Activated CD4-positive, alpha-beta memory T cell treated with anti-CD3 and anti-CD28 coated beads for 36 hours (primary cell): ENCODE results near the gene MTA3. TPM values are rescaled to one million over a fixed set of nuclear protein-coding genes. Genes with fewer than 3 reads are reported as not detected.

ENCODE experiments used
- CTCF ChIA-PET: fragments of 350-600 bp; sonication (Branson Sonifier 250); formaldehyde crosslinking; loops from one replicate; lab custom pipeline; 2021; ENCODE audit warnings: antibody characterized with exemption, inconsistent platforms; lab: Charles Lee
- POLR2A ChIA-PET: fragments of 350-600 bp; sonication (Branson Sonifier 250); formaldehyde crosslinking; loops from one replicate; lab custom pipeline; 2021; ENCODE audit warnings: antibody characterized with exemption; lab: Charles Lee
- DNase-seq: peaks from one replicate; pipeline ENCODE4 v3.0.0-alpha.2; 2020
- H3K27ac Mint-ChIP-seq: one replicate; pipeline ENCODE4 v1.8.0; 2021; ENCODE audit warnings: mixed read lengths
- H3K27me3 Mint-ChIP-seq: one replicate; pipeline ENCODE4 v1.8.0; 2021; ENCODE audit warnings: mixed read lengths
- H3K36me3 Mint-ChIP-seq: one replicate; pipeline ENCODE4 v1.8.0; 2021; ENCODE audit warnings: mixed read lengths
- H3K4me1 Mint-ChIP-seq: one replicate; pipeline ENCODE4 v1.8.0; 2021; ENCODE audit warnings: low read depth, mixed read lengths
- H3K4me3 Mint-ChIP-seq: one replicate; pipeline ENCODE4 v1.8.0; 2021; ENCODE audit warnings: mild to moderate bottlenecking, mixed read lengths
- H3K9me3 Mint-ChIP-seq: one replicate; pipeline ENCODE4 v1.8.0; 2021; ENCODE audit warnings: mixed read lengths
- intact Hi-C: fragments of 100-400 bp; cut with micrococcal nuclease; formaldehyde crosslinking; loops from one replicate; pipeline ENCODE4 v1.15.1; 2023
- total RNA-seq, 2 experiments: library from RNA; stranded (reverse); gene quantifications; one replicate each; pipeline ENCODE4 v1.2.3, GENCODE V29; 2021

Gene MTA3
- total RNA-seq, 2 experiments from 2014 or later = 25.1 to 29.7 TPM

GRCh38 chr2:42653039-42653438, 84.6 kb downstream of the MTA3 start:
- peaks cover 1% of the 10 kb centered on the region for H3K36me3 Mint-ChIP-seq
- H3K27me3 Mint-ChIP-seq = no peaks in the 10 kb centered on the region
- H3K9me3 Mint-ChIP-seq = no peaks in the 10 kb centered on the region
- POLR2A ChIA-PET = no interaction called here
- no peak overlapping the region for H3K4me3 Mint-ChIP-seq
- H3K4me1 Mint-ChIP-seq = peaks cover 27% of the 10 kb centered on the region
- no peak overlapping the region for H3K27ac Mint-ChIP-seq
- intact Hi-C loops = loop anchor here (10.0 kb wide), 1 partner anchor 88 kb away; the partner anchor contains the start of gene MTA3
- CTCF ChIA-PET = interaction anchor here (2.9 kb wide), 1 partner anchor 11 kb away, joined by 16 read pairs; no protein-coding TSS in a partner anchor
- no peak for DNase-seq

GRCh38 chr2:42653908-42654445, 85.5 kb downstream of the MTA3 start:
- Mint-ChIP-seq H3K27me3 (no peaks in the 10 kb centered on the region), H3K9me3 (no peaks in the 10 kb centered on the region), H3K27ac (no peak overlapping the region), H3K4me1 (peaks cover 25% of the 10 kb centered on the region), H3K4me3 (no peak overlapping the region), H3K36me3 (peaks cover 1% of the 10 kb centered on the region)
- intact Hi-C loops = loop anchor here (10.0 kb wide), 1 partner anchor 89 kb away; the partner anchor contains the start of gene MTA3
- CTCF ChIA-PET = interaction anchor here (1.8 to 2.9 kb wide), 2 partner anchors 10 to 13 kb away, joined by 10 to 16 read pairs; no protein-coding TSS in a partner anchor
- no peak for DNase-seq
- POLR2A ChIA-PET = no interaction called here

DNA sequence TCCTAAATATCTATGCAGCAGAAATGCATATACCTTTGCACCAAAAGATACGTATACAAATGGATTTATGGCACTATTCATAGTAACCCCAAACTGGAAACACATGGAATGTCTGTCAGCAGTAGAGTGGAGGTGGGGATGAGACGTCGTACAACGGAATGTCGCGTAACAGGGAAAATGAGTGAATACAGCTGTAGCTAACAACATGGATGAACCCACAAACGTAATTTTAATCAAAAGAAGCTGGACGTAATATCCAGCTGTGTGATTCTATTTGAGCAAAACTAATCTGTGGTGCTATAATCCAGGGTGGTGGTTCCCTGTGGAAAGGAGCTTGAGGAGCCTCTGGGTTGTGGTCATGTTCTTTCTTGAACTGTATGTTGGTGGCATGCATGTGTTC, 89.9 kb downstream of the MTA3 start:
- CTCF ChIA-PET = no interaction called here
- Mint-ChIP-seq H3K4me3 (no peak overlapping the region), H3K27ac (no peak overlapping the region), H3K36me3 (peaks cover 1% of the 10 kb centered on the region), H3K9me3 (no peaks in the 10 kb centered on the region), H3K4me1 (peaks cover 11% of the 10 kb centered on the region), H3K27me3 (no peaks in the 10 kb centered on the region)
- no peak for DNase-seq
- POLR2A ChIA-PET = no interaction called here
- intact Hi-C loops = loop anchor here (10.0 kb wide), 1 partner anchor 94 kb away; the partner anchor contains the start of gene MTA3

DNA sequence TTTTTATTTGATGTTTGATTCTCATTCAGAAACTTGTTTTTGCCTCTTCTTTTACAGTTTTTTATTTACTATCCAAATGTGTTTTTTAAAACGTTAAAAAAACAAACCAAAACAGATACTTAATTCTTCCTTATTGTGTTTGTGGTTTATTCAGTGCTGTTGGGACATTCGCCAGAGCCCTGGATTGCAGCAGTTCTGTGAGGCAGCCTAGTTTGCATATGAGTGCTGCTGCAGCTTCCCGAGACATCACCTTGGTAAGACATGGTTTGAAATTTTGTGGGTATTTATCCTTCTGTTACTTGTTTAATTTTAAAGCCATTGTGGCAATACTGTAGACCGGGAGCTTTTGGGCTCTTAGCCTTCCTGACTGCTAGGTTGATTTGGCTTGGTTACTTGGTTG, 91.2 kb downstream of the MTA3 start:
- CTCF ChIA-PET = no interaction called here
- H3K27me3 Mint-ChIP-seq = no peaks in the 10 kb centered on the region
- no peak for DNase-seq
- peaks cover 1% of the 10 kb centered on the region for H3K36me3 Mint-ChIP-seq
- H3K9me3 Mint-ChIP-seq = no peaks in the 10 kb centered on the region
- no peak overlapping the region for H3K27ac Mint-ChIP-seq
- no peak overlapping the region for H3K4me3 Mint-ChIP-seq
- POLR2A ChIA-PET = no interaction called here
- intact Hi-C loops = loop anchor here (10.0 kb wide), 1 partner anchor 95 kb away; the partner anchor contains the start of gene MTA3
- H3K4me1 Mint-ChIP-seq = peaks cover 4% of the 10 kb centered on the region

DNA sequence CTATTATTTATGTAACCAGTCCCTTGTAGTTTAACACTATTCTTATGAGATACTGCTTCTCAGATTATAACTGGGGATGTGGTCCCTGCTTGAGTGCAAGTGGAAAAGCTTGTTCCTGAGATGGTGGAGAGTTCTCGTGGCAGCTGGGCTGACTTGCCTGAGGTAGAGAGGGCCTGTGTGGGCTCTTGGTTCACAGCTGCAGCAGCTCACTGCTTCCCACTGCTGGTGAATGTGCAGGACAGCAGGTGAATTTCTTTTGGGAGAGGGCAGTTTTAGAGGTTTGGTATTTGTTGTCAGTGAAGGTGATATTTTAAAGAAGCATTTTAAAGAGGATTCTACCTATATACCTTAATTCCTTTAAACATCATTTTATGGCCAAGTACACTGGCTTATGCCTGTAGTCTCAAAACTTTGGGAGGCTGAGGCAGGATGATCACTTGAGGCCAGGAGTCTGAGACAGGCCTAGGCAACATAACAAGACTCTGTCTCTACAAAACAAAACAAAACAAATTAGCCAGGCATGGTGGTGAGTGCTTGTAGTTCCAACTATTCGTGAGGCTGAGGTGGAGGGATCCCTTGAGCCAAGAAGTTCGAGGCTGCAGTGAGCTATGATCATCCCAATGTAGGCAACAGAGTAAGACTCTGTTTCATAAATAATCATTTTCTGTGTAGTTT, 94.8 kb downstream of the MTA3 start:
- Mint-ChIP-seq H3K4me1 (no peaks in the 10 kb centered on the region), H3K36me3 (no peaks in the 10 kb centered on the region), H3K9me3 (no peaks in the 10 kb centered on the region), H3K4me3 (no peak overlapping the region), H3K27me3 (no peaks in the 10 kb centered on the region), H3K27ac (no peak overlapping the region)
- intact Hi-C loops = loop anchor here (1.0 kb wide), 2 partner anchors 150 to 168 kb away; no protein-coding TSS in a partner anchor
- peak; percentile 65 for DNase-seq
- ChIA-PET CTCF (interaction anchor here (0.6 to 2.4 kb wide), 26 partner anchors 9 to 823 kb away, joined by 3 to 16 read pairs (median 5); partner anchors contain the start of gene KCNG3), POLR2A (interaction anchor here (0.7 kb wide), 1 partner anchor 272 kb away, joined by 3 read pairs; no protein-coding TSS in a partner anchor)

- H3K36me3 Mint-ChIP-seq = no peaks in the 10 kb centered on the region
- H3K4me1 Mint-ChIP-seq = no peaks in the 10 kb centered on the region
- CTCF ChIA-PET = interaction anchor here (0.6 to 2.4 kb wide), 18 partner anchors 10 to 567 kb away, joined by 3 to 16 read pairs (median 5); partner anchors contain the start of gene KCNG3
- POLR2A ChIA-PET = no interaction called here
- H3K9me3 Mint-ChIP-seq = no peaks in the 10 kb centered on the region
- no peak overlapping the region for H3K4me3 Mint-ChIP-seq
- no peak for DNase-seq
- intact Hi-C loops = loop anchor here (1.0 kb wide), 2 partner anchors 151 to 169 kb away; no protein-coding TSS in a partner anchor
- H3K27me3 Mint-ChIP-seq = no peaks in the 10 kb centered on the region
- no peak overlapping the region for H3K27ac Mint-ChIP-seq
These were observed 95.4 kb downstream of the MTA3 start for GRCh38 chr2:42663828-42664227.

- Mint-ChIP-seq H3K27ac (no peak overlapping the region), H3K36me3 (peaks cover 7% of the 10 kb centered on the region), H3K4me1 (no peaks in the 10 kb centered on the region), H3K27me3 (no peaks in the 10 kb centered on the region), H3K4me3 (no peak overlapping the region), H3K9me3 (no peaks in the 10 kb centered on the region)
- CTCF ChIA-PET = interaction anchor here (0.7 to 3.3 kb wide), 2 partner anchors 11 to 138 kb away, joined by 4 to 13 read pairs; no protein-coding TSS in a partner anchor
- DNase-seq = no peak
- intact Hi-C loops = no loop called here
- POLR2A ChIA-PET = no interaction called here
These were observed 105.7 kb downstream of the MTA3 start for GRCh38 chr2:42673989-42674579.

GRCh38 chr2:42675815-42676214, 107.4 kb downstream of the MTA3 start:
- no peak for DNase-seq
- ChIA-PET POLR2A (no interaction called here), CTCF (interaction anchor here (3.3 kb wide), 1 partner anchor 12 kb away, joined by 13 read pairs; no protein-coding TSS in a partner anchor)
- no peaks in the 10 kb centered on the region for H3K27me3 Mint-ChIP-seq
- intact Hi-C loops = no loop called here
- H3K4me1 Mint-ChIP-seq = no peaks in the 10 kb centered on the region
- peaks cover 7% of the 10 kb centered on the region for H3K36me3 Mint-ChIP-seq
- H3K27ac Mint-ChIP-seq = no peak overlapping the region
- H3K9me3 Mint-ChIP-seq = no peaks in the 10 kb centered on the region
- no peak overlapping the region for H3K4me3 Mint-ChIP-seq

- ChIA-PET CTCF (no interaction called here), POLR2A (no interaction called here)
- Mint-ChIP-seq H3K27me3 (no peaks in the 10 kb centered on the region), H3K4me3 (no peak overlapping the region), H3K4me1 (no peaks in the 10 kb centered on the region), H3K27ac (no peak overlapping the region), H3K36me3 (peaks cover 17% of the 10 kb centered on the region), H3K9me3 (no peaks in the 10 kb centered on the region)
- no peak for DNase-seq
- intact Hi-C loops = no loop called here
These were observed 116.9 kb downstream of the MTA3 start for GRCh38 chr2:42685303-42685702.

DNA sequence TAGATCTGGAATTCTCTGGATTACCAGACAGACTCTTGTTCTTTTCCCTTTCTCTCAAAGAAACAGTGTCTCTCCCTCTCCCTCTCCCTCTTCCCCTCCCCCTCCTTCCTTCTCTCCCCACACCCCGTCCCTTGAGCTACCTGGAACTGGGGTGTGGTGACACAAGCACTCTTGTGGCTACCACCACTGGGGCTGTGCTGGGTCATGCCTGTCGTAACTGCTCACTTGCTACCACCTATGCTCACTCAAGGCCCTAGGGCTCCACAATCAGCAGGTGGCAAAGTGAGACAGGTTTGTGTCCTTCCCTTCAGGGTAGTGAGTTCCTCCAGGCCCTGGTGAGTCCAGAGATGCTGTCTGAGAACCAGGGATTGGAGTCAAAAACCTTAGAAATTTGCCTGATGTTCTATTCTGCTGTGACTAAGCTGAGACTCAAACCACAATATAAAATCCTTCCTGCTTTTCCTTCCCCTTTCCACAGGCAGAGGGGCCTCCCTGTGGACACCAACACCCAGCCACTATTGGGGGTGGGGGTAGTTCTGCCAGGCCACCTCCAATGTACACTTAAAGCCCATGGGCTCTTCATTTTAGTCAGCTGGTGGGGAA, 124.7 kb downstream of the MTA3 start:
- no peak overlapping the region for H3K4me3 Mint-ChIP-seq
- intact Hi-C loops = no loop called here
- H3K27me3 Mint-ChIP-seq = no peaks in the 10 kb centered on the region
- no peaks in the 10 kb centered on the region for H3K9me3 Mint-ChIP-seq
- no peak for DNase-seq
- H3K36me3 Mint-ChIP-seq = peaks cover 9% of the 10 kb centered on the region
- H3K4me1 Mint-ChIP-seq = no peaks in the 10 kb centered on the region
- ChIA-PET CTCF (no interaction called here), POLR2A (no interaction called here)
- no peak overlapping the region for H3K27ac Mint-ChIP-seq

DNA sequence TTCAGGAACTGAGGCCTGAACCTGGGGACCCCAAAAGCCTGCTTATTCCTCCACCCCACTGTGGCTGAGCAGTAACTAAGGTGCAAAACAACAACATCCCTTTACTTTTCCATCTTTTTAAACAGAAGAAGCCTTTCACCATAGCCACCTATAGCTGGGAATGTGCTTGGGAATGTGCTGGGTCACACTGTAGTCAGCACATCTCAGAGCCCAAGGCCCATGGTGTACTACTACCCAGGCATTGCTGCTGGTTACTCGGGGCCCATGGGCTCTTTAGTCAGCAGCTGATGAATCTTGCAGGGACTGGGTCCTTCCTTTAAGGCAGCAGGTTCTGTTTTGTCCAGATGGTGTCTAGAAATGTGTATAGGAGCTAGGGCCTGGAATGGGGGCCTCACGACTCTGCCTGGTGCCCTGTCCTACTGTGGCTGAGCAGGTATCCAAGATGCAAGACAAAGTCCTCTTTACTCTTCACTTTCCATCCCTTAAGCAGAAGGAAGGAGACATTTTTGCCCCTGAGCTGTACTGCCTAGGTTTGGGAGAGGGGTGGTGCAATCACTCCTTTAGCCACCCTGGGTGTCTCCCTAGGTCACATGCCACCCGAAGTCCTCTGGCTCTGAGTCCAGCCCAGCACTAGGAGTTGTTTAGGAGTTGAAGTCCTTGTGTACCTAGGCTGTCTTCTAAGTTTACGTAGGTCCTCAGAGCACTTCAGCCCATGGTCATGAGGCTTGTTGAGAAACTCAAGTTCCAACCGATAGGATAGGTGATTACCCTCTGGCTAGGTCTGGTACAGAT, 125.5 kb downstream of the MTA3 start:
- Mint-ChIP-seq H3K4me1 (no peaks in the 10 kb centered on the region), H3K4me3 (no peak overlapping the region), H3K36me3 (peaks cover 9% of the 10 kb centered on the region), H3K27me3 (no peaks in the 10 kb centered on the region), H3K9me3 (no peaks in the 10 kb centered on the region), H3K27ac (no peak overlapping the region)
- DNase-seq = no peak
- CTCF ChIA-PET = interaction anchor here (0.6 kb wide), 1 partner anchor 74 kb away, joined by 4 read pairs; no protein-coding TSS in a partner anchor
- intact Hi-C loops = no loop called here
- POLR2A ChIA-PET = no interaction called here
